ENCODE results near the gene ADGRD1.

The ADGRD1 gene

GRCh38 chr12:131001493-131001892 is 47.8 kb downstream of the ADGRD1 start:
- peaks cover 10% of the 10 kb centered on the region; the same call in 1 of the 2 replicates for H3K9me3 ChIP-seq (ENCODE audit: insufficient read depth, low read depth, low read length)
- no peak overlapping the region for H3K4me3 ChIP-seq (ENCODE audit: low read length)
- no peaks in the 10 kb centered on the region for H3K36me3 ChIP-seq (ENCODE audit: insufficient read depth, low read length)
- no peak overlapping the region for H3K27ac ChIP-seq (ENCODE audit: low read depth, low read length)
- H3K4me1 ChIP-seq (ENCODE audit: insufficient read depth, low read length) = no peaks in the 10 kb centered on the region
- WGBS = 100% methylated on average over 1 of the region's 1 CpG
- no peaks in the 10 kb centered on the region for H3K27me3 ChIP-seq (ENCODE audit: insufficient read depth, low read length)
- no peak overlapping the region for H3K9ac ChIP-seq (ENCODE audit: low read depth, low read length)

GRCh38 chr12:131002216-131002631 is 48.5 kb downstream of the ADGRD1 start:
- no peak overlapping the region for H3K4me3 ChIP-seq (ENCODE audit: low read length)
- no peaks in the 10 kb centered on the region for H3K27me3 ChIP-seq (ENCODE audit: insufficient read depth, low read length)
- H3K36me3 ChIP-seq (ENCODE audit: insufficient read depth, low read length) = no peaks in the 10 kb centered on the region
- H3K9me3 ChIP-seq (ENCODE audit: insufficient read depth, low read depth, low read length) = peaks cover 10% of the 10 kb centered on the region; the same call in 1 of the 2 replicates
- no peak overlapping the region for H3K9ac ChIP-seq (ENCODE audit: low read depth, low read length)
- 89% methylated on average over 2 of the region's 2 CpGs for WGBS
- no peak overlapping the region for H3K27ac ChIP-seq (ENCODE audit: low read depth, low read length)
- H3K4me1 ChIP-seq (ENCODE audit: insufficient read depth, low read length) = no peaks in the 10 kb centered on the region

GRCh38 chr12:131003036-131003715 is 49.5 kb downstream of the ADGRD1 start:
- 84% methylated on average over 18 of the region's 18 CpGs for WGBS
- H3K4me3 ChIP-seq (ENCODE audit: low read length) = no peak overlapping the region
- H3K4me1 ChIP-seq (ENCODE audit: insufficient read depth, low read length) = no peaks in the 10 kb centered on the region
- no peak overlapping the region for H3K9ac ChIP-seq (ENCODE audit: low read depth, low read length)
- no peak overlapping the region for H3K27ac ChIP-seq (ENCODE audit: low read depth, low read length)
- H3K36me3 ChIP-seq (ENCODE audit: insufficient read depth, low read length) = no peaks in the 10 kb centered on the region
- H3K27me3 ChIP-seq (ENCODE audit: insufficient read depth, low read length) = no peaks in the 10 kb centered on the region
- peaks cover 10% of the 10 kb centered on the region; the same call in 1 of the 2 replicates for H3K9me3 ChIP-seq (ENCODE audit: insufficient read depth, low read depth, low read length)

- Histone ChIP-seq H3K4me3 (ENCODE audit: low read length) (no peak overlapping the region), H3K36me3 (ENCODE audit: insufficient read depth, low read length) (no peaks in the 10 kb centered on the region), H3K9me3 (ENCODE audit: insufficient read depth, low read depth, low read length) (peaks cover 7% of the 10 kb centered on the region; the same call in 1 of the 2 replicates), H3K27ac (ENCODE audit: low read depth, low read length) (no peak overlapping the region), H3K9ac (ENCODE audit: low read depth, low read length) (no peak overlapping the region), H3K4me1 (ENCODE audit: insufficient read depth, low read length) (no peaks in the 10 kb centered on the region), H3K27me3 (ENCODE audit: insufficient read depth, low read length) (no peaks in the 10 kb centered on the region)
- 62% methylated on average over 18 of the region's 18 CpGs for WGBS
Observed at GRCh38 chr12:131003716-131004045, 50.0 kb downstream of the ADGRD1 start.

GRCh38 chr12:131004166-131004565 is 50.5 kb downstream of the ADGRD1 start:
- Histone ChIP-seq H3K36me3 (ENCODE audit: insufficient read depth, low read length) (no peaks in the 10 kb centered on the region), H3K4me3 (ENCODE audit: low read length) (no peak overlapping the region), H3K4me1 (ENCODE audit: insufficient read depth, low read length) (no peaks in the 10 kb centered on the region), H3K27ac (ENCODE audit: low read depth, low read length) (no peak overlapping the region), H3K27me3 (ENCODE audit: insufficient read depth, low read length) (no peaks in the 10 kb centered on the region), H3K9me3 (ENCODE audit: insufficient read depth, low read depth, low read length) (peaks cover 4% of the 10 kb centered on the region; the same call in 1 of the 2 replicates), H3K9ac (ENCODE audit: low read depth, low read length) (no peak overlapping the region)
- WGBS = 89% methylated on average over 22 of the region's 22 CpGs

- no peaks in the 10 kb centered on the region for H3K4me1 ChIP-seq (ENCODE audit: insufficient read depth, low read length)
- no peaks in the 10 kb centered on the region for H3K27me3 ChIP-seq (ENCODE audit: insufficient read depth, low read length)
- no peak overlapping the region for H3K4me3 ChIP-seq (ENCODE audit: low read length)
- WGBS = 86% methylated on average over 18 of the region's 18 CpGs
- H3K9me3 ChIP-seq (ENCODE audit: insufficient read depth, low read depth, low read length) = peaks cover 4% of the 10 kb centered on the region; the same call in 1 of the 2 replicates
- no peak overlapping the region for H3K27ac ChIP-seq (ENCODE audit: low read depth, low read length)
- no peak overlapping the region for H3K9ac ChIP-seq (ENCODE audit: low read depth, low read length)
- no peaks in the 10 kb centered on the region for H3K36me3 ChIP-seq (ENCODE audit: insufficient read depth, low read length)
Observed at GRCh38 chr12:131005161-131006035, 51.7 kb downstream of the ADGRD1 start.

- H3K4me1 ChIP-seq (ENCODE audit: insufficient read depth, low read length) = no peaks in the 10 kb centered on the region
- H3K27me3 ChIP-seq (ENCODE audit: insufficient read depth, low read length) = no peaks in the 10 kb centered on the region
- no peaks in the 10 kb centered on the region for H3K36me3 ChIP-seq (ENCODE audit: insufficient read depth, low read length)
- no peak overlapping the region for H3K27ac ChIP-seq (ENCODE audit: low read depth, low read length)
- no peak overlapping the region for H3K4me3 ChIP-seq (ENCODE audit: low read length)
- no peak overlapping the region for H3K9ac ChIP-seq (ENCODE audit: low read depth, low read length)
- peaks cover 3% of the 10 kb centered on the region; the same call in 1 of the 2 replicates for H3K9me3 ChIP-seq (ENCODE audit: insufficient read depth, low read depth, low read length)
- WGBS = 93% methylated on average over 21 of the region's 21 CpGs
Observed at GRCh38 chr12:131006036-131006735, 52.5 kb downstream of the ADGRD1 start.

GRCh38 chr12:131007031-131007739 is 53.5 kb downstream of the ADGRD1 start:
- WGBS = 79% methylated on average over 20 of the region's 20 CpGs
- Histone ChIP-seq H3K9ac (ENCODE audit: low read depth, low read length) (no peak overlapping the region), H3K4me3 (ENCODE audit: low read length) (no peak overlapping the region), H3K9me3 (ENCODE audit: insufficient read depth, low read depth, low read length) (no peaks in the 10 kb centered on the region), H3K36me3 (ENCODE audit: insufficient read depth, low read length) (no peaks in the 10 kb centered on the region), H3K27me3 (ENCODE audit: insufficient read depth, low read length) (no peaks in the 10 kb centered on the region), H3K27ac (ENCODE audit: low read depth, low read length) (no peak overlapping the region), H3K4me1 (ENCODE audit: insufficient read depth, low read length) (no peaks in the 10 kb centered on the region)

- 92% methylated on average over 3 of the region's 3 CpGs for WGBS
- H3K9me3 ChIP-seq (ENCODE audit: insufficient read depth, low read depth, low read length) = no peaks in the 10 kb centered on the region
- H3K27me3 ChIP-seq (ENCODE audit: insufficient read depth, low read length) = no peaks in the 10 kb centered on the region
- H3K9ac ChIP-seq (ENCODE audit: low read depth, low read length) = no peak overlapping the region
- no peaks in the 10 kb centered on the region for H3K36me3 ChIP-seq (ENCODE audit: insufficient read depth, low read length)
- no peaks in the 10 kb centered on the region for H3K4me1 ChIP-seq (ENCODE audit: insufficient read depth, low read length)
- H3K4me3 ChIP-seq (ENCODE audit: low read length) = no peak overlapping the region
- H3K27ac ChIP-seq (ENCODE audit: low read depth, low read length) = no peak overlapping the region
Observed at GRCh38 chr12:131007740-131008117, 54.0 kb downstream of the ADGRD1 start.

GRCh38 chr12:131008131-131008912 is 54.6 kb downstream of the ADGRD1 start:
- Histone ChIP-seq H3K27ac (ENCODE audit: low read depth, low read length) (no peak overlapping the region), H3K9ac (ENCODE audit: low read depth, low read length) (no peak overlapping the region), H3K9me3 (ENCODE audit: insufficient read depth, low read depth, low read length) (no peaks in the 10 kb centered on the region), H3K4me3 (ENCODE audit: low read length) (no peak overlapping the region), H3K27me3 (ENCODE audit: insufficient read depth, low read length) (no peaks in the 10 kb centered on the region), H3K36me3 (ENCODE audit: insufficient read depth, low read length) (no peaks in the 10 kb centered on the region), H3K4me1 (ENCODE audit: insufficient read depth, low read length) (no peaks in the 10 kb centered on the region)
- 92% methylated on average over 26 of the region's 26 CpGs for WGBS
